PC-3 (cell line): ENCODE data around the gene HEPHL1. TPM values are rescaled to one million over a fixed set of nuclear protein-coding genes. Genes with fewer than 3 reads are reported as not detected.

Experiments
- ATAC-seq: fragments of 200-7000 bp; cut with Tn5 transposase; 2 replicates; pipeline ENCODE4 v1.9.1; 2020; ENCODE audit warnings: mild to moderate bottlenecking, moderate library complexity
- BruUV-seq: library from RNA; stranded (reverse); fragments of 400-500 nt; replicated peaks from 2 replicates; lab custom pipeline; 2021; lab: Mats Ljungman, UMichigan
- CTCF ChIA-PET: fragments of 300-600 bp; sonication (Branson Sonifier 250); formaldehyde crosslinking; loops from one replicate; lab custom pipeline; 2022; ENCODE audit warnings: antibody characterized with exemption; lab: Charles Lee
- POLR2A ChIA-PET: fragments of 300-600 bp; sonication (Branson Sonifier 250); formaldehyde crosslinking; loops from one replicate; lab custom pipeline; 2022; ENCODE audit warnings: antibody characterized with exemption; ENCODE audit not compliant: unreplicated experiment; lab: Charles Lee
- DNase-seq: peaks from one replicate; pipeline ENCODE4 v3.0.0-alpha.2; 2015
- H2AFZ ChIP-seq: fragments of 300-600 bp; sonication (generic); 2 replicates; pipeline ENCODE4 v1.6.0; 2016; ENCODE audit warnings: antibody characterized with exemption, low read length
- H3F3A ChIP-seq: fragments of 300-600 bp; sonication (generic); one replicate; pipeline ENCODE4 v1.6.0; 2017; ENCODE audit warnings: antibody characterized with exemption, low read length, control low read depth, mild to moderate bottlenecking; ENCODE audit not compliant: unreplicated experiment
- H3K27ac ChIP-seq: fragments of 300-600 bp; sonication (generic); 2 replicates; pipeline ENCODE4 v1.5.1; 2016; ENCODE audit warnings: mild to moderate bottlenecking, low read length
- H3K27me3 ChIP-seq: fragments of 300-600 bp; sonication (generic); 2 replicates; pipeline ENCODE4 v1.6.1; 2016; ENCODE audit warnings: low read length, mixed read lengths
- H3K36me3 ChIP-seq: fragments of 300-600 bp; sonication (generic); 2 replicates; pipeline ENCODE4 v1.6.1; 2016; ENCODE audit warnings: low read depth, mixed run types, low read length, mixed read lengths
- H3K4me1 ChIP-seq: fragments of 300-600 bp; sonication (generic); 2 replicates; pipeline ENCODE4 v1.5.1; 2016; ENCODE audit warnings: low read length; ENCODE audit not compliant: insufficient read depth
- H3K4me2 ChIP-seq: fragments of 300-600 bp; sonication (generic); 2 replicates; pipeline ENCODE4 v1.6.0; 2016; ENCODE audit warnings: low read length
- H3K4me3 ChIP-seq: fragments of 300-600 bp; sonication (generic); 2 replicates; pipeline ENCODE4 v1.5.1; 2016; ENCODE audit warnings: mild to moderate bottlenecking, low read length, mixed read lengths
- H3K79me2 ChIP-seq: fragments of 300-600 bp; sonication (generic); 2 replicates; pipeline ENCODE4 v1.6.1; 2017; ENCODE audit warnings: low read length, mixed read lengths
- H3K9ac ChIP-seq: fragments of 300-600 bp; sonication (generic); 2 replicates; pipeline ENCODE4 v1.6.0; 2016; ENCODE audit warnings: mild to moderate bottlenecking, low read length
- H3K9me2 ChIP-seq: fragments of 300-600 bp; sonication (generic); replicated peaks from 2 replicates; pipeline ENCODE4 v1.6.1; 2016; ENCODE audit warnings: mixed run types, low read length, mixed read lengths
- H3K9me3 ChIP-seq: fragments of 300-600 bp; sonication (generic); 2 replicates; pipeline ENCODE4 v1.6.1; 2016; ENCODE audit warnings: low read length, mixed read lengths
- H4K20me1 ChIP-seq: fragments of 300-600 bp; sonication (generic); 2 replicates; pipeline ENCODE4 v1.6.1; 2016; ENCODE audit warnings: low read length, mixed read lengths
- EZH2 ChIP-seq: fragments of 300-600 bp; sonication (generic); IDR thresholded peaks from one replicate; pipeline ENCODE4 v1.6.1; 2017; ENCODE audit warnings: antibody characterized with exemption, mild to moderate bottlenecking, low read length; ENCODE audit not compliant: unreplicated experiment
- EZH2phosphoT487 ChIP-seq: fragments of 300-600 bp; sonication (generic); IDR thresholded peaks from 2 replicates; pipeline ENCODE4 v1.6.1; 2018; ENCODE audit warnings: mild to moderate bottlenecking, antibody characterized with exemption, low read length, borderline replicate concordance
- intact Hi-C: fragments of 100-400 bp; cut with micrococcal nuclease; formaldehyde crosslinking; loops from 2 replicates; pipeline ENCODE4 v1.9.0; 2023
- total RNA-seq: library from RNA; depleted of rRNA; stranded (reverse); fragments of >200 nt; gene quantifications from 2 replicates; pipeline ENCODE4 v1.2.3, GENCODE V29; 2014
- TF ChIP-seq, protein P1 (sequence below): fragments of 300-600 bp; sonication (generic); conservative IDR thresholded peaks from 2 replicates; pipeline ENCODE4 v1.5.1; 2017; ENCODE audit warnings: antibody characterized with exemption, low read depth, mild to moderate bottlenecking, low read length

The HEPHL1 gene
- total RNA-seq, 1 experiment from 2014 or later = 4.4 TPM

DNA sequence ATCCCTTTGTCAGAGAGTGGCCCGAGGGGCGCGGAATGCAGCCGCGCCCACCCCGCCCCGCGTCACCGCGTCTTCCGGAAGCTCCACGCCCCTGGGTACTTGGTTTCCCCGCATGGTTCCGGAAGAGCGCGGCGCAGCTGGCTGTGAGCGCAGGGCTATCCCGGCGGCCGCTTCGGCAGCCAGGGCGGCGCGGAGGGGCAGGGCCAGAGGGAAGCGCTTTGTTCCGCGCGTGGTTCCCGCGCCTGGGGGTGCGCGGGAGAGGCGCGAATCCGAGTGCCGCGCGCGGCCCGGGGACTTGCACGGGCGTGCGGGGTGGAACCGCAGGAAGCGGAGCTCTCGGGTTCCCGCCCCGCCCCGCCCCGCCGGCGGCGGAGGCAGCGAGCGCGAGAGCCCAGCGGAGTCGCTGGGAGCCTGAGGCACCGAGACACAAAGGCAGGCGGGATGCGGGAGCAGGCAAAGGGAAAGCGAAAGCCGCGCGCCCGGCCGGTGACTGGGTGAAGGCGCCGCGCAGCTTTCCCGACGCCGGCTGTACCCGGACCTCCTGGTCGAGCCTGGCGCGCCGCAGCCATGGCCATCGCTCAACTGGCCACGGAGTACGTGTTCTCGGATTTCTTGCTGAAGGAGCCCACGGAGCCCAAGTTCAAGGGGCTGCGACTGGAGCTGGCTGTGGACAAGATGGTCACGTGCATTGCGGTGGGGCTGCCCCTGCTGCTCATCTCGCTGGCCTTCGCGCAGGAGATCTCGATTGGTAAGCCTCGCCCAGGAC, 107.8 kb downstream of the HEPHL1 start, which contains the start of gene PANX1:
PANX1 (plus strand) TSS at position 96 of the 766 bp plus-strand sequence; CDS start at position 568, 472 bp downstream.
- peak within 1 kb of the TSS; percentile 91 for H3K27ac ChIP-seq
- H3K36me3 ChIP-seq = no peaks in the 10 kb centered on the region
- peak within 1 kb of the TSS; percentile 96 for H3K9ac ChIP-seq
- H3F3A ChIP-seq = no peaks in the 10 kb centered on the region
- peaks cover 43% of the 10 kb centered on the region for H4K20me1 ChIP-seq
- H3K4me1 ChIP-seq = peaks cover 55% of the 10 kb centered on the region
- intact Hi-C loops = loop anchor here (1.0 kb wide), 1 partner anchor 234 kb away; no protein-coding TSS in a partner anchor
- ChIA-PET POLR2A (interaction anchor here (0.5 to 0.8 kb wide), 6 partner anchors 16 to 611 kb away, joined by 3 to 6 read pairs (median 3); partner anchors contain the start of gene C11orf97), CTCF (interaction anchor here (0.6 to 2.2 kb wide), 6 partner anchors 21 to 476 kb away, joined by 3 to 9 read pairs (median 3); no protein-coding TSS in a partner anchor)
- H2AFZ ChIP-seq = peak within 1 kb of the TSS; percentile 74
- H3K9me2 ChIP-seq = no peaks in the 10 kb centered on the region
- no peaks in the 10 kb centered on the region for H3K9me3 ChIP-seq
- no TSS peak for BruUV-seq
- peak; percentile 94 for DNase-seq
- H3K27me3 ChIP-seq = no peaks in the 10 kb centered on the region
- peak within 1 kb of the TSS; percentile 94 for H3K4me3 ChIP-seq
- TF ChIP-seq EZH2 (no peak), EZH2phosphoT487 (no peak)
- TF ChIP-seq, protein P1, sequence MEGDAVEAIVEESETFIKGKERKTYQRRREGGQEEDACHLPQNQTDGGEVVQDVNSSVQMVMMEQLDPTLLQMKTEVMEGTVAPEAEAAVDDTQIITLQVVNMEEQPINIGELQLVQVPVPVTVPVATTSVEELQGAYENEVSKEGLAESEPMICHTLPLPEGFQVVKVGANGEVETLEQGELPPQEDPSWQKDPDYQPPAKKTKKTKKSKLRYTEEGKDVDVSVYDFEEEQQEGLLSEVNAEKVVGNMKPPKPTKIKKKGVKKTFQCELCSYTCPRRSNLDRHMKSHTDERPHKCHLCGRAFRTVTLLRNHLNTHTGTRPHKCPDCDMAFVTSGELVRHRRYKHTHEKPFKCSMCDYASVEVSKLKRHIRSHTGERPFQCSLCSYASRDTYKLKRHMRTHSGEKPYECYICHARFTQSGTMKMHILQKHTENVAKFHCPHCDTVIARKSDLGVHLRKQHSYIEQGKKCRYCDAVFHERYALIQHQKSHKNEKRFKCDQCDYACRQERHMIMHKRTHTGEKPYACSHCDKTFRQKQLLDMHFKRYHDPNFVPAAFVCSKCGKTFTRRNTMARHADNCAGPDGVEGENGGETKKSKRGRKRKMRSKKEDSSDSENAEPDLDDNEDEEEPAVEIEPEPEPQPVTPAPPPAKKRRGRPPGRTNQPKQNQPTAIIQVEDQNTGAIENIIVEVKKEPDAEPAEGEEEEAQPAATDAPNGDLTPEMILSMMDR = no peak
- peak within 1 kb of the TSS; percentile 92 for H3K4me2 ChIP-seq
- ATAC-seq = peak; percentile 79
- H3K79me2 ChIP-seq = peaks cover 71% of the 10 kb centered on the region

DNA sequence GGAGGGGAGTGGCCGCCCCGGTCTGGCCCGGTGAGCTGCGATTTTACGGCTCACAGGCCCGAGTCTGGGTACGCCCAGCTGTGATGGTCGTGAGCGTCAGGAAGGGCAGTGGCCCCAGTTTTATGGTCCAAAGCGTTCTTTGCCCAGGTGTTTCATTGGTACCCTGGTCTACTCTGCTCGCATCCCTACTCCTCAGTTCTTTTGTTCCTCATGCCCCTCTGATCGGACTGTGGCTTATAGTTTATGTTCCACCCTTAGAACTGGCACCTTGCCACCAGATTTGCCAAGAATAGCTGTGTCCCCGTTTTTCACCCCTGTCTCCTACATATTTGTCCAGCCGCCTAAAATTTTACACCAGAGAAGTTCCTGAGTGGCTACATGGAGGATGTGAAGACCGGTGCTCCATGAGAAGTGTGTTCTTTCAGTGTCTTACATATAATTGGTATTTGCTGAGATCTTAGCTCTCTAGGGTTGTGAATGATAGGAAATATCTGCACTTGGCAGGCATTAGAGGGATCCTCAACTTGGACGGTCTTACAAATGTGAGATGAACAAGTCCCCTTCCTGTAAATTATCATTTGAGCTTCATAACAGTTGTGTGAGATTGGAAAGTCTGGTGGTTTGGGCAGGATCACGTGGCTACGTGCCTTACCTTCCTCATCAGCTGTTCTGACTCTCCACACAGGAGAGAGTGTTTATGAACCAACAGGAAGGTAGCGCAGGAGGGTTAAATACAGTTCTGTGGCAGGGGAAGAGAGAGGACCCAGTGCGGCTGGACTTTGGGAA, 108.6 kb downstream of the HEPHL1 start:
- no peaks in the 10 kb centered on the region for H3K9me2 ChIP-seq
- POLR2A ChIA-PET = interaction anchor here (0.5 to 0.6 kb wide), 3 partner anchors 16 to 602 kb away, joined by 3 to 6 read pairs (median 3); no protein-coding TSS in a partner anchor
- peak overlapping the region; percentile 96 for H3K9ac ChIP-seq
- TF ChIP-seq, protein P1 = no peak
- TF ChIP-seq EZH2 (no peak), EZH2phosphoT487 (no peak)
- no peaks in the 10 kb centered on the region for H3K36me3 ChIP-seq
- H3K9me3 ChIP-seq = no peaks in the 10 kb centered on the region
- H3K4me3 ChIP-seq = peak overlapping the region; percentile 94
- H3K27me3 ChIP-seq = no peaks in the 10 kb centered on the region
- H4K20me1 ChIP-seq = peaks cover 49% of the 10 kb centered on the region
- ATAC-seq (peak; percentile 67; the same call in 1 of the 2 replicates), DNase-seq (peak; percentile 85)
- BruUV-seq = TSS peak; percentile 54
- CTCF ChIA-PET = interaction anchor here (0.6 to 2.2 kb wide), 3 partner anchors 20 to 234 kb away, joined by 3 to 9 read pairs (median 7); no protein-coding TSS in a partner anchor
- H3K4me2 ChIP-seq = peak overlapping the region; percentile 92
- H2AFZ ChIP-seq = peak overlapping the region; percentile 74
- peaks cover 63% of the 10 kb centered on the region for H3K4me1 ChIP-seq
- H3F3A ChIP-seq = no peaks in the 10 kb centered on the region
- intact Hi-C loops = loop anchor here (1.0 to 5.0 kb wide), 2 partner anchors 192 to 234 kb away; no protein-coding TSS in a partner anchor
- peaks cover 79% of the 10 kb centered on the region for H3K79me2 ChIP-seq
- peak overlapping the region; percentile 91 for H3K27ac ChIP-seq
